Posterior vena cava (tissue), 2 donors: ENCODE measurements around the gene GLI3. TPM values are rescaled to one million over a fixed set of nuclear protein-coding genes. Genes with fewer than 3 reads are reported as not detected.
"Not testable (repeated sequence)": the region's sequence is repeated elsewhere in the genome, so short reads cannot be mapped to it uniquely, and the experiment has no call there.

Experiments
- DNase-seq: peaks from one replicate; pipeline ENCODE4 v3.0.0-alpha.2; 2020; ENCODE audit warnings: low spot score
- intact Hi-C, 2 donors: fragments of 100-400 bp; cut with DNase I; formaldehyde crosslinking; loops; one replicate each; pipeline versions ENCODE4 v1.14.1 to v1.14.2; 2022 to 2023
- total RNA-seq, 2 donors: library from RNA; stranded (reverse); fragmentation: NEBNext Ultra II Directional; extraction: Animal tissue kit (Norgen Biotek cat#: 25700); gene quantifications; one replicate each; pipeline ENCODE4 v1.2.1, GENCODE V29; 2021
- donor health status: DM: yes; HTN: yes; CAD: no.
- donor health status: DM: yes; HTN: yes; CAD: no.

GLI3 gene
- total RNA-seq, 2 donors from 2014 or later = 24.8 to 27.2 TPM

- intact Hi-C loops = no loop called here
- no peak for DNase-seq
These were observed 19.5 kb downstream of the GLI3 start for GRCh38 chr7:42217548-42217947.

GRCh38 chr7:42217053-42217452, 20.0 kb downstream of the GLI3 start:
- DNase-seq = no peak
- intact Hi-C loops = no loop called here

- intact Hi-C loops = no loop called here
- no peak for DNase-seq
These were observed 22.8 kb downstream of the GLI3 start for GRCh38 chr7:42214060-42214679.

GRCh38 chr7:42213093-42213492, 23.9 kb downstream of the GLI3 start:
- intact Hi-C loops = no loop called here
- no peak for DNase-seq

GRCh38 chr7:42212541-42213090, 24.4 kb downstream of the GLI3 start:
- DNase-seq = no peak
- intact Hi-C loops = no loop called here

- intact Hi-C loops = no loop called here
- no peak for DNase-seq
These were observed 25.1 kb downstream of the GLI3 start for GRCh38 chr7:42211938-42212337.

- intact Hi-C loops = no loop called here
- no peak for DNase-seq
These were observed 26.2 kb downstream of the GLI3 start for GRCh38 chr7:42210779-42211178.

GRCh38 chr7:42210333-42210732, 26.7 kb downstream of the GLI3 start:
- DNase-seq = no peak
- intact Hi-C loops = no loop called here

GRCh38 chr7:42209085-42209484, 27.9 kb downstream of the GLI3 start:
- DNase-seq, intact Hi-C loops: not testable (repeated sequence)

- no peak for DNase-seq
- intact Hi-C loops = no loop called here
These were observed 28.4 kb downstream of the GLI3 start for GRCh38 chr7:42208572-42208971.

- DNase-seq = no peak
- intact Hi-C loops = no loop called here
These were observed 29.6 kb downstream of the GLI3 start for GRCh38 chr7:42207420-42207819.

- intact Hi-C loops = loop anchor here in 1 of 2 donors (5.0 kb wide), 1 partner anchor 639 kb away; no protein-coding TSS in a partner anchor
These were observed 33.7 kb downstream of the GLI3 start for GRCh38 chr7:42203336-42203735.

GRCh38 chr7:42202601-42203000, 34.4 kb downstream of the GLI3 start:
- no peak for DNase-seq
- intact Hi-C loops = loop anchor here in 1 of 2 donors (5.0 kb wide), 1 partner anchor 640 kb away; no protein-coding TSS in a partner anchor

More at GRCh38 chr7:42203336-42203735, 33.7 kb downstream of the GLI3 start:
- DNase-seq = no peak

- DNase-seq = no peak
- intact Hi-C loops = no loop called here
These were observed 37.9 kb downstream of the GLI3 start for GRCh38 chr7:42198974-42199668.

- no peak for DNase-seq
- intact Hi-C loops = no loop called here
These were observed 38.7 kb downstream of the GLI3 start for GRCh38 chr7:42198296-42198695.

- intact Hi-C loops = no loop called here
- DNase-seq = no peak
These were observed 39.6 kb downstream of the GLI3 start for GRCh38 chr7:42197451-42197850.

GRCh38 chr7:42194238-42194637, 42.8 kb downstream of the GLI3 start:
- no peak for DNase-seq
- intact Hi-C loops = no loop called here

- no peak for DNase-seq
- intact Hi-C loops = no loop called here
These were observed 43.4 kb downstream of the GLI3 start for GRCh38 chr7:42193471-42194129.

GRCh38 chr7:42192851-42193461, 44.1 kb downstream of the GLI3 start:
- intact Hi-C loops = no loop called here
- no peak for DNase-seq

GRCh38 chr7:42192066-42192465, 44.9 kb downstream of the GLI3 start:
- intact Hi-C loops = no loop called here

More at GRCh38 chr7:42192066-42192465, 44.9 kb downstream of the GLI3 start:
- no peak for DNase-seq
